GM19099 (cell line): ENCODE measurements around the gene TOM1L1.

Experiments used
- POLR2A ChIP-seq: IDR thresholded peaks from 3 replicates; pipeline ENCODE4 v1.6.1; 2011; ENCODE audit warnings: low read depth; ENCODE audit not compliant: insufficient read length; ENCODE audit errors: extremely low read depth

Gene TOM1L1

GRCh38 chr17:54900457-54901229, at the start of gene TOM1L1:
TOM1L1 (plus strand) TSS chr17:54900852; CDS start chr17:54900866, 14 bp downstream.
- no peak for TF ChIP-seq POLR2A

GRCh38 chr17:54859187-54859586, 41.5 kb upstream of the TOM1L1 start:
- TF ChIP-seq POLR2A = no peak

GRCh38 chr17:54860617-54861470, 39.8 kb upstream of the TOM1L1 start:
- TF ChIP-seq POLR2A = no peak

GRCh38 chr17:54861471-54861983, 39.1 kb upstream of the TOM1L1 start:
- TF ChIP-seq POLR2A = no peak

- no peak for TF ChIP-seq POLR2A
Observed at GRCh38 chr17:54863176-54863575, 37.5 kb upstream of the TOM1L1 start.

- no peak for TF ChIP-seq POLR2A
Observed at GRCh38 chr17:54864070-54864469, 36.6 kb upstream of the TOM1L1 start.

- TF ChIP-seq POLR2A = no peak
Observed at GRCh38 chr17:54864636-54865356, 35.9 kb upstream of the TOM1L1 start.

GRCh38 chr17:54867634-54868033, 33.0 kb upstream of the TOM1L1 start:
- TF ChIP-seq POLR2A = no peak

- TF ChIP-seq POLR2A = no peak
Observed at GRCh38 chr17:54870671-54871175, 29.9 kb upstream of the TOM1L1 start.

GRCh38 chr17:54876656-54877195, 23.9 kb upstream of the TOM1L1 start:
- no peak for TF ChIP-seq POLR2A

GRCh38 chr17:54881255-54881972, 19.2 kb upstream of the TOM1L1 start:
- no peak for TF ChIP-seq POLR2A

- TF ChIP-seq POLR2A = no peak
Observed at GRCh38 chr17:54882371-54882770, 18.3 kb upstream of the TOM1L1 start.

- no peak for TF ChIP-seq POLR2A
Observed at GRCh38 chr17:54882950-54883349, 17.7 kb upstream of the TOM1L1 start.

- TF ChIP-seq POLR2A = no peak
Observed at GRCh38 chr17:54883939-54884338, 16.7 kb upstream of the TOM1L1 start.

- no peak for TF ChIP-seq POLR2A
Observed at GRCh38 chr17:54887787-54888186, 12.9 kb upstream of the TOM1L1 start.

GRCh38 chr17:54888254-54888653, 12.4 kb upstream of the TOM1L1 start:
- no peak for TF ChIP-seq POLR2A
